ENCODE results near the gene HSPA1L.

Gene HSPA1L

GRCh38 chr6:31815025-31815838 is at the start of gene HSPA1L, which contains the start of gene HSPA1A:
TSS of gene HSPA1L (minus strand) at chr6:31815283. CDS start at chr6:31811972, 3,311 bp downstream.
TSS of gene HSPA1A (plus strand) at chr6:31815543. CDS start at chr6:31815757, 214 bp downstream.
- TF ChIP-seq GATA3 (IDR thresholded peaks at IDR 0.05; ENCODE audit: low read depth, low read length) (no peak), GATA2 (IDR thresholded peaks at IDR 0.05; ENCODE audit: low read depth, low read length) (no peak)

DNA sequence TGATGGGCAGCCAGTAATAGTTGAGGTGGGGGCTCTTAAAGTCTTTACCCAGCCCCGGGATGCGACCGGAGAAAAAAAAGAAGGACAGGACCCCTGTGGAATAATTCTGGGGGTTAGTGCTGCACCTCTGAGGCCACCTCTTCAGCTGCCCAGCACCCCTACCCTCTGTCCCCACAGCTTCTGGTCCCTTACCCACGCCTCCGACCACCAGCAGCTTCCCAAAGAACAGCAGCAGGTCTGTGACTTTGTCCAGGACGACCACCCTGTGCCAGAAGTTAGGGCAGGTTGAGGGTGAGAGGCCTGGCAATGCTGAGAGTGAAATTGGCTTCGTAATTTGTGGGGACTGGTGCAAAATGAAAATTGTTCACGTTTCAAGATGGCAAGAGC is 49.7 kb upstream of the HSPA1L start:
- no peak for TF ChIP-seq GATA2 (IDR thresholded peaks at IDR 0.05; ENCODE audit: low read depth, low read length)
- TF ChIP-seq GATA3 (IDR thresholded peaks at IDR 0.05; ENCODE audit: low read depth, low read length), result no peak

- TF ChIP-seq GATA3 (IDR thresholded peaks at IDR 0.05; ENCODE audit: low read depth, low read length) (no peak), GATA2 (IDR thresholded peaks at IDR 0.05; ENCODE audit: low read depth, low read length) (no peak)
Observed at GRCh38 chr6:31862344-31863235, 47.5 kb upstream of the HSPA1L start, which contains the start of gene NEU1. TSS of gene NEU1 (minus strand) at chr6:31862821. CDS start at chr6:31862776, 45 bp downstream.

DNA sequence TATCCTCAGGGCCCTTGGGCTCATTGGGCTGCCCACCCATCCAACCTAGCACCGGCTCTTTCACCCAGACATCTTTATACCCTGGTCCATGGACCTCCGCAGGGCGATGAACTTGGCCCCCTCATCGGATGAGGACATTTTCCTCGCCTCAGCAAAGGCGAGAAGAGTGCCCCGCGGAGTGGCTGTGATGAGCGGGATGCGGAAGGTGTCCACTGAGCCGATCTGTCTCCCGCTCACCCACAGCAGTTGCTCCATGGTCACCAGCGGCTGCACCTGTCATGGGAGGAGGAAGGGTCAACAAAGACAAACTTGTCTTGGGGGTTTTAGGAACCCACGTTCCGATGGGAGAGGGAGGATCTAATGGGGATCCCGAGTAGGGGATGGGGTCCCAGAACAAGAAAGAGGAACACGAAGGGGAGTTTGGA is 46.8 kb upstream of the HSPA1L start:
- no peak for TF ChIP-seq GATA2 (IDR thresholded peaks at IDR 0.05; ENCODE audit: low read depth, low read length)
- no peak for TF ChIP-seq GATA3 (IDR thresholded peaks at IDR 0.05; ENCODE audit: low read depth, low read length)

GRCh38 chr6:31861150-31861549 is 46.1 kb upstream of the HSPA1L start:
- no peak for TF ChIP-seq GATA2 (IDR thresholded peaks at IDR 0.05; ENCODE audit: low read depth, low read length)
- no peak for TF ChIP-seq GATA3 (IDR thresholded peaks at IDR 0.05; ENCODE audit: low read depth, low read length)

DNA sequence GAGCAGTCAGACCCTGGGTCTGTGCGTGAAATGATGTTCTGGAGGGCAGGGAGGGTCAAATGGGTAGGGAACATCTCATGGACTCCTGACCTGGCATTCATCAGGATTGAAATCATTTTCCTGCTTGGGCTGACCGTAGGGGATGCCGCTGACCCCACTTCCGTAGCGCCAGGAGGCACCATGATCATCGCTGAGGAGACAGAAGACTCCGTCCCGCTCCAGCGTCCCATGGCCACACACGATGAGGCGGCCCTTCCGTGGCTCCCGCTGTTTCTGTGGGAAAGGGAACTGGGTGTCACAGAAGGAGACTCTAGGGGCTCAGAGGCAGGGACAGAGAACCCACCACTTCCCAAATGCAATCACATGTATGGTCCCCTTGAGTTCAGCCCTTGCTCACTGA is 45.3 kb upstream of the HSPA1L start:
- TF ChIP-seq GATA3 (IDR thresholded peaks at IDR 0.05; ENCODE audit: low read depth, low read length) (no peak), GATA2 (IDR thresholded peaks at IDR 0.05; ENCODE audit: low read depth, low read length) (no peak)

GRCh38 chr6:31859923-31860322 is 44.8 kb upstream of the HSPA1L start:
- TF ChIP-seq GATA2 (IDR thresholded peaks at IDR 0.05; ENCODE audit: low read depth, low read length), result no peak

DNA sequence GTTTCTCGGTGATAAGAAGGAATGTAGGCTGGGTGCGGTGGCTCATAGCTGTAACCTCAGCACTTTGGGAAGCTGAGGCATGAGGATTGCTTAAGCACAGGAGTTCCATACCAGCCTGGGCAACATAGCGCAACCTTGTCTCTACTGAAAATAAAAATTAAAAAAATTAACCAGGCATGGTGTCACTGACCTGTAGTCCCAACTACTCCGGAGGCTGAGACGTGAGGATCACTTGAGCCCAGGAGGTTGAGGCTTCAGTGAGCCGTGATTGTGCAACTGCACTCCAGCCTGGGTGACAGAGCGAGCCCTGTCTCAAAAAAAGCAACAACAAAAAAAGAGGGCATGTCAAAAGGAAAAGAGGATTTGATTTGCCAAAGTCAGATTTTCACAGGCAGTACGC is 43.6 kb upstream of the HSPA1L start:
- TF ChIP-seq GATA3 (IDR thresholded peaks at IDR 0.05; ENCODE audit: low read depth, low read length) (no peak), GATA2 (IDR thresholded peaks at IDR 0.05; ENCODE audit: low read depth, low read length) (no peak)

DNA sequence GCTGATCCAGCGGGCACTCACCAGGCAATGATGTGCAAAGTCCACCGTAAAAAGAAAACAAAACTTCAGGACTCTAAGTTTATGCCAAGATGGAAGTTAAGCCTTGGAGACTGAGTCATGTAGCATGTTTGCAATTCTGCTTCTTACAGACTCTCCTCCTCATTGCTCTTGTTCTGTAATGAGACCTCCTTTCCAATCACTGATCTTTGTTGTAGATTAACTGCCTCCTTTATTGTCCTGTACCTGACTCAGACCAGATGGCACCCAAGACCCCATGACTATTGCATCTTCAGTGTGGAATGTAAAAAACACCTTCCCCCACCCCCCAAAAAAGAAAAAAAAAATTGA is 36.4 kb upstream of the HSPA1L start:
- TF ChIP-seq GATA2 (IDR thresholded peaks at IDR 0.05; ENCODE audit: low read depth, low read length), result no peak
- no peak for TF ChIP-seq GATA3 (IDR thresholded peaks at IDR 0.05; ENCODE audit: low read depth, low read length)

DNA sequence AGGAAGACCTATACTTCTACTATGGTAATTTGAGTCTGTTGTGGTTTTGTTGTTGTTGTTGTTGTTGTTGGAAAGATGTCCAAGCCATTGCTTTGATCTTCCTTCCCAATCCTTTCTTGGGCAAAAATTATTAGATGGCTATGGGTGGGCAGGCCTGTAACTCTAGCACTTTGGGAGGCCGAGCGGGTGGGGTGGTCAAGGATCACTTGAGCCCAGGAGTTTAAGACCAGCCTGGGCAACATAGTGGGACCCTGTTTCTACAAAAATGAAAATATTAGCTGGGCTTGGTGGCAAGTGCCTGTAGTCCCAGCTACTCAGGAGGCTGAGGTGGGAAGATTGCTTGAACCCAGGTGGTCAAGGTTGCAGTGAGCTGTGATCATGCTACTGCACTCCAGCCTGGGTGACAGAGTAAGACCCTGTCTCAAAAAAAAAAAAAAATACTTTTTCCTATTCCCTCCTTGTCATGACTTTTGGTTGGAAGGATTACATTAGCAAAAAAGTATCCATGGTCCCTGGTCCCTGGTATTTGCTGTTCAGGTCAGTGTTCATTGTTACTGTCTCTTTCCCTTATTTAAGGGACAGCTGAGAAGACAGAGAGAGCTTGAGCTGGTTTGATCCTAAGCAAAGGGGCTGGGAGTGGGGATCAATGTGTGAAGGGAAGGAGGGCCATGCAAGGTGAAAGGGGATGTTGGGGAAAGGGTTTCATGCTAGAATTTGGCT is 35.8 kb upstream of the HSPA1L start:
- no peak for TF ChIP-seq GATA2 (IDR thresholded peaks at IDR 0.05; ENCODE audit: low read depth, low read length)
- TF ChIP-seq GATA3 (IDR thresholded peaks at IDR 0.05; ENCODE audit: low read depth, low read length), result no peak

GRCh38 chr6:31847276-31847978 is 32.3 kb upstream of the HSPA1L start:
- no peak for TF ChIP-seq GATA3 (IDR thresholded peaks at IDR 0.05; ENCODE audit: low read depth, low read length)
- TF ChIP-seq GATA2 (IDR thresholded peaks at IDR 0.05; ENCODE audit: low read depth, low read length), result no peak

DNA sequence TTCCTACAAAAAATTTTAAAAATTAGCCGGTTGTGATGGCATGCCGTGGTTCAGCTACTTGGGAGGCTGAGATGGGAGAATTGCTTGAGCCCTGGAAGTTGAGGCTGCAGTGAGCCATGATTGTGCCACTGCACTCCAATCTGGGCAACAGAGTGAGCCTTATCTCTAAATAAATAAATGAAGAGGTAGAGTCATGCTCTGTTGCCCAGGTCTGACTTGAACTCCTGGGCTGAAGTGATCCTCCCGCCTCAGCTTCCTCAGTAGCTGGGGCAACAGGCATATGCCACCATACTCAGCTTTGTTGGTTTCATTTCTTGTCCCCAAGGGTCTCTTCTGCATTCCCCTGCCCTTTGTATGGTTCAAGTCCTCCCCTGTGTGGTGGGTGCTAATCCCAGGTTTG is 29.4 kb upstream of the HSPA1L start:
- TF ChIP-seq GATA3 (IDR thresholded peaks at IDR 0.05; ENCODE audit: low read depth, low read length) (no peak), GATA2 (IDR thresholded peaks at IDR 0.05; ENCODE audit: low read depth, low read length) (no peak)

DNA sequence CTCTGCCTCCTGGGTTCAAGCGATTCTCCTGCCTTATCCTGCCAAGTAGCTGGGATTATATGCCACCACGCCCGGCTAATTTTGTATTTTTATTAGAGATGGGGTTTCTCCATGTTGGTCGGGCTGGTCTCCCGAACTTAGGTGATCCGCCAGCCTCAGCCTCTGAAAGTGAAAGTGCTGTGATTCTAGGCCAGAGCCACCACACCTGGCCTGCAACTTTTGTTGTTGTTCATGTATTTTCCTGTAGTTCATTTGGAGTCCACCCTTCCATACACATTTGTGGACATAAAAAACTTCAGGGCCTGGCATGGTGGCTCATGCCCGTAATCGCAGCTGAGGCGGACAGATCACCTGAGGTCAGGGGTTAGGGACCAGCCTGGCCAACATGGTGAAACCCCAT is 27.0 kb upstream of the HSPA1L start:
- TF ChIP-seq GATA2 (IDR thresholded peaks at IDR 0.05; ENCODE audit: low read depth, low read length), result no peak
- no peak for TF ChIP-seq GATA3 (IDR thresholded peaks at IDR 0.05; ENCODE audit: low read depth, low read length)
